Urothelium cell line (cell line): ENCODE measurements around the gene GSC2.

Source experiments
- DNase-seq: peaks from one replicate; pipeline ENCODE4 v3.0.0; 2011; ENCODE audit warnings: low spot score, mixed read lengths
- FAIRE-seq: peaks from 2 replicates; lab custom pipeline; 2011; peaks lifted over from hg19 to GRCh38; lab: Jason Lieb, UNC

GSC2 gene

DNA sequence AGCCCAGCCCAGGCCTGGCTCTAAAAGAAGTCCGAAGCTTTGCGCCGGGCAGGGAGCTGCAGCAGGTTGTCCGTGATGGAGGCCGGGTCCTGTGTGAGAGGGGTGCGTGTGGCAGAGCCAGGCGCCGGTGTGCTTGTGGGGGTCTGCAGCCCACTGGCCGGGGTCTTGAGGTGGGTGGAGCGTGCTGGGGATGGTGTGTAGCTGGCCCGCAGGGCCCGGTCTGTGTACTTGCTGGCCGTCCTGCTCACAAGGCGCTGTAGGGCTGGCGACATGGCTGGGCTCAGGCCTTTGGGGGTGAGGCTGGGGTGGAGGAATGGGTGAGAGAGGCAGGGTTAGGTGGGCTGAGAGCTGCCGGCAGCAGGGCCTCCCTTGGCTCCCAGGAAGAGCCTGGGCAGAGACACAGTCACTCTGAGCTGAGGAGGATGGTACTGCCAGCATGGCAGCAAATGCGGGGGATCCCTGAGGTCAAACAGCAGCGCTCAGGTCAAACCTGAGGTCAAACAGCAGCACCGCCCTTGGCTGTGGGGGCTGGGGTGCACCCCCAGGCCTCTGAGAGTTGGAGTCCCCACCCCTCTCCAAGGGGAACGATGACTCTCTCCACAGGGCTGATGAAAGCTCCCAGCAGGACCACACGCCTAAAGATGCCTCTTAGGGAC lies 15.8 kb downstream of the GSC2 start:
- FAIRE-seq (no peak), DNase-seq (no peak)

DNA sequence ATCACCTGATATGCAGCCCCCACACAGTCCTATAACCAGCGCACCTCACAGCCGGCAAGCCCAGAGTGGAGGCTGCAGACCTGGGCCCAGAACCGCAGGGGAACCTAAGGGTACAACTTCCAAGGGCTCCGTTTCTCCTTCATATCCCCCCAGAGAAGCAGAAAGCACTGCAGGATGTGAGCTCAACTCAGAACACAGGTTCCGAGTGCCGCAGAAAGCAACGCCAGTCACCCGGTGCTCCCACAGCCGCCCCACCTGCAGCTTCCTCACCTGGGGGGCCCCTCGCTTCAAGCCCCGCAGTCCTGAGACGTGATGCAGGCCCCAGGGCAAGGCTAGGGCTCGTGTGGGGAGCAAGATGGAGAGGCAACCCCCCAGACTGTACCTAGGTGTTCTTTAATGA lies 16.5 kb downstream of the GSC2 start:
- FAIRE-seq (no peak), DNase-seq (no peak)

DNA sequence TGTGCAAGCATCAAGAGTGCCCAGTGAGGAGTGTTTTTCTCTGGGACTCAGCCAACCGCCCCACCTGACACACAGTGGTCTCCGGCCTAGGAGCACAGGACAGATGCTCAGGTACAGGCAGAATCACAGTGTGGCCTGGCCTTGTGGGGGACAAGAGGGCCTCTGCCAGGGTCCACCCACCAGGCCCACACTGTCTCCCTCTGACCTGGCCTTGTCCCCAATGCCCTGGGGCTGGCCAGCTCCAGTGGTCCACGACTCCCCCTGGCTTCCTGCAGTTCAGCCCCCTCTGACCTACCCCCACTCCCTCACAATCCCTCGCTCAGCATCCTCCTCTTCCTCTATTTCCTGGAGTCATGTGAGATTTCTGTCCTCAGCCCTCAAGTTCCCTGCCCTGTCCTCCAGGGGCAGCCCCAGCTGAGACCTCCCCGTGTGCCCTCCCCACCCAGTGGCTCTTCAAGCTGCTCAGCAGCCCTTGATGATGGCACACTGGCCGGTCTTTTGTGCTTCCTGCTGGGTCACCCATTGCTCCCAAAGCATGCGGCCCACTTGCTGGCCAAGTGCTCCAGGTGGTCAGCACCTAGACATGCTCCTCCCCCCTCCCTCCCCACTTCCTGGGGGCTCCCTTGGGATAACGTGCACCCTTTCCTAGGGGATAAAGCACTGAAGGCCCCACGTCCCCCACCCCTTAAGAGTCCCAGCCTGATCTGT lies 17.2 kb downstream of the GSC2 start:
- no peak for FAIRE-seq
- DNase-seq, result no peak

DNA sequence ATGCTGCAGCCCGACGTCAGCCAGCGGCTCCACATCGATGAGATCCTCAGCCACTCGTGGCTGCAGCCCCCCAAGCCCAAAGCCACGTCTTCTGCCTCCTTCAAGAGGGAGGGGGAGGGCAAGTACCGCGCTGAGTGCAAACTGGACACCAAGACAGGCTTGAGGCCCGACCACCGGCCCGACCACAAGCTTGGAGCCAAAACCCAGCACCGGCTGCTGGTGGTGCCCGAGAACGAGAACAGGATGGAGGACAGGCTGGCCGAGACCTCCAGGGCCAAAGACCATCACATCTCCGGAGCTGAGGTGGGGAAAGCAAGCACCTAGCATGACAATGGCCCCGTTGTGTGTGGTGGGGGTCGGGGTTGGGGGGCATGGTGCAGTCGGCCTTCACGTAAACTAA lies 17.9 kb downstream of the GSC2 start:
- FAIRE-seq, result no peak
- no peak for DNase-seq

DNA sequence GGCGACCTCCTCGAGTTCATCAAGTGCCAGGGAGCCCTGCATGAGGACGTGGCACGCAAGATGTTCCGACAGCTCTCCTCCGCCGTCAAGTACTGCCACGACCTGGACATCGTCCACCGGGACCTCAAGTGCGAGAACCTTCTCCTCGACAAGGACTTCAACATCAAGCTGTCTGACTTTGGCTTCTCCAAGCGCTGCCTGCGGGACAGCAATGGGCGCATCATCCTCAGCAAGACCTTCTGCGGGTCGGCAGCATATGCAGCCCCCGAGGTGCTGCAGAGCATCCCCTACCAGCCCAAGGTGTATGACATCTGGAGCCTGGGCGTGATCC lies 18.4 kb downstream of the GSC2 start:
- FAIRE-seq, result no peak
- DNase-seq, result no peak

DNA sequence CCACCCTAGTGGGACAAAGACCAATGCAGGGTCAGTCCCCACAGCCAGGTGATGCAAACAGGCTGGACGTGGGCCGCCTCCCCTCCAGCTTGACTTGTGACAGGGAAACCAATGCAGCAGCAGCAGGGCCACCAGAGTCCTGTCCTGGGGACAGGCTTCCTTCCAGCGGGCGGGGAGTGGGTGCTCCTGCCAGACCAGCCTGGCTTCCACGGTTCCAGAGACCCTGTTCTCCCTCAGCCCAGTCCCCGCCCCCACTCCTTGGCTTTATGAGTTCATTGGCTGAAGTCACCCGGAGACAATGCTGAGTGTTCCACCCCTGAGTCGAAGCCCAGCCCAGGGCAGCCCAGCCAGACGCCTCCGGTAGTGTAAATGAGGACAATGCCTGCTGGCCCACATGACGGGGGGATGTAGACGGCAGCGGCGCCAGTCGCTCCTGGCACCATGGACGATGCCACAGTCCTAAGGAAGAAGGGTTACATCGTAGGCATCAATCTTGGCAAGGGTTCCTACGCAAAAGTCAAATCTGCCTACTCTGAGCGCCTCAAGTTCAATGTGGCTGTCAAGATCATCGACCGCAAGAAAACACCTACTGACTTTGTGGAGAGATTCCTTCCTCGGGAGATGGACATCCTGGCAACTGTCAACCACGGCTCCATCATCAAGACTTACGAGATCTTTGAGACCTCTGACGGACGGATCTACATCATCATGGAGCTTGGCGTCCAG lies 19.0 kb downstream of the GSC2 start, which contains the start of gene TSSK2:
Gene TSSK2, plus strand, starts transcription at position 350 of the 726 bp plus-strand sequence. Its CDS starts 92 bp downstream, at position 442.
- no peak for DNase-seq
- FAIRE-seq, result no peak

DNA sequence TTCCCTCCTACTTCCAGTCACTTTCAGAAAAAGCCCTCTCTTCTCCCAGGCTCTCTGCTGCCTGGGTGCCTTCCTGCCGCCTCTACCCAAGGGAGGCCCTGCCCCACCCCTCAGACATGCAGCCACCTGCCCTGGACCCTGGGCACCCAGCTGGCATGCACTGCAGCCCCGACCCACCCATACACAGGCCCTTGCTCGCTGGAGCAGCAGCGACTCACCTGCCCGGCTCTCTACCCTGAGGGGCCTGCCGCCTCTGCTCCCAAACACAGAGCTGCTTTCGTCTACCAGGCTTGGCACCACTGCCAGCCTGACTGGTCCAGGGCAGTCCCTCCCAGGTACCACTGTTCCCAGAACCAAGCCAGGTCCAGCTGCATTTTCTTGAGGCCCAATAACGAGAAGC lies 20.2 kb downstream of the GSC2 start:
- no peak for FAIRE-seq
- no peak for DNase-seq

DNA sequence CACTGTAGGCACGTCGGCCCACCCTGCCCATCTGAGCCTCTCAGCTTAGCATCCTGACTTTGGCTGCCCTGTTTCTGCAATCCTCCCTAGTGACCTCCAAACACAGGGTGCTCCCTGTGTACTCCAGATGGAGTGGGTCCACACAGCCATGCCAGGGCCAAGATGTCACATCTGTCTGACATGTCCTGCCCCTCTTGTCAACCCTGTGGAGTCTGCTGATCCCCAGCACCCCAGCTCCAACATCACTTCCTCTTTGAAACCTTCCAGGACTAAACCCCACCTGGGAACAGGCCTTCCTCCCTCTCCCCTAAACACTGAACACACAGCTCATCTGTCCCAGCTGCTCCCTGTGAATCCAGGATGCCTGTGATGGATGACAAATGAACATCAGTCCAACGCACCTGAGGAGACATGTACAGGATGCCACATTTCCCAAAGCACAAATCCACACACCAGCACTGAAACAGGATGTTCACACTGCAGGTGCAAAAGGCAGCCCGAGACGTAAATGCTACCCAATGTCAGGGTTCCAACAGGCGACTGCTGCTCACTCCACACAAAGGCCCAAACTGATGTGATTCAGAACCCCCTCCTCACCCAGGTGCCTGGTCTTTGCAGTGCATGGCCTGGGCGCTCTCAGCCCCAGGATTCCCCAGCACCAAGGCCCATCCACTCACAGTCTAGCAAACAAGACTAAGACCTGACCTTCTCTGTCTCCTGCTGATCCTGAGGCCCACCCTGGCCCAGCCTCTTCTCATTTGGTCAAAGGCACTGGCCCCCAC lies 21.0 kb downstream of the GSC2 start:
- FAIRE-seq (no peak), DNase-seq (no peak)

DNA sequence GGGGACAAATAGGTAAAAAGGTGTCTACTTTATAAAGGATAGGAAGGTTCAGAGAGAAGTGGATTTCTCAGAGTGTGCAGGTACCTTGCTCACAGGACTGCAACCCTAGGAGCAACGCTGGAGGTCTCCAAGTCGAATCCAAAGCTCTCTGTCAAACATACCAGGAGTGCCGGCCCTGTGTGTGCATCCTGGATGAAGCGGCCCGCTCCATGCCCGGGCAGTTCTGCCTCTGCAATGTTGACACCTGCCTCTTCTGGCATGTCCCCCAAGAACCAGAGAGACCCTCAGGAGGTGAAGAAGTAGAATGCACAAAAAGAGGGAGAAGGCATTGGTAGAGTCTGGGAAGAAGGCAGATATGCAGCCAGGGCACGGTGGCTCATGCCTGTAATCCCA lies 22.1 kb downstream of the GSC2 start:
- DNase-seq (no peak), FAIRE-seq (no peak)

DNA sequence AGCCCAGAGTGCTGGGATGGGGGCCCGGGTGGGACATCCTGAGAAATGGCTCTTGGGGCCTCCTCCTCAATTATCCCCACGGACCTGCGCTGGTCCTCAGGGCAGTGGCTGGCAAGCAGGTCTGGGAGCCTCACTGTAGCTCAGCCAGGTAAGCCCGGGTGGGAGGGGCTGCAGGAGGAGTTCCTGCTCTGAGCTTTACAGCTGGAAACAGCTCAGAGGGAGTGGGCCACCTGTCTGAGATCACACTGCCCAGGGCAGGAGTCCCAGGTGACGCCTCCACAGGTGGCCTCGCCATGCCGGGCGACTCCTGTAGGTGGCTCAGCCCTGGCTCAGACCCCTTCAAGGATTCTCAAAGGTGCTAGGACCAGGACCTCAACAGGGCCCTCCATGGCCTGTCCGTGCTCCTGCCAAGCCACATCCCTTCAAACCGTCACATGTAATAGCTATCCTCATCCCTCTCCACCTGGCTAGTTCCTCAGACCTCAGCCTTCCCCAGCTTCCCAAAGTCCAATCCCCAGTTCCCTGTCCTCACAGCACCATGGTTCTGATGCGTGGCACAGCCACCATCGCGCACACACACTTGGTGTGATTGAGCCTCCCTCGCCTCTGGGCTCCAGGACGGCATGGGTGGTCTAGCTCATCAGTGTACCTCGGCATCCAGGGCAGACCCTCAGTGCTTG lies 22.6 kb downstream of the GSC2 start:
- no peak for DNase-seq
- no peak for FAIRE-seq

DNA sequence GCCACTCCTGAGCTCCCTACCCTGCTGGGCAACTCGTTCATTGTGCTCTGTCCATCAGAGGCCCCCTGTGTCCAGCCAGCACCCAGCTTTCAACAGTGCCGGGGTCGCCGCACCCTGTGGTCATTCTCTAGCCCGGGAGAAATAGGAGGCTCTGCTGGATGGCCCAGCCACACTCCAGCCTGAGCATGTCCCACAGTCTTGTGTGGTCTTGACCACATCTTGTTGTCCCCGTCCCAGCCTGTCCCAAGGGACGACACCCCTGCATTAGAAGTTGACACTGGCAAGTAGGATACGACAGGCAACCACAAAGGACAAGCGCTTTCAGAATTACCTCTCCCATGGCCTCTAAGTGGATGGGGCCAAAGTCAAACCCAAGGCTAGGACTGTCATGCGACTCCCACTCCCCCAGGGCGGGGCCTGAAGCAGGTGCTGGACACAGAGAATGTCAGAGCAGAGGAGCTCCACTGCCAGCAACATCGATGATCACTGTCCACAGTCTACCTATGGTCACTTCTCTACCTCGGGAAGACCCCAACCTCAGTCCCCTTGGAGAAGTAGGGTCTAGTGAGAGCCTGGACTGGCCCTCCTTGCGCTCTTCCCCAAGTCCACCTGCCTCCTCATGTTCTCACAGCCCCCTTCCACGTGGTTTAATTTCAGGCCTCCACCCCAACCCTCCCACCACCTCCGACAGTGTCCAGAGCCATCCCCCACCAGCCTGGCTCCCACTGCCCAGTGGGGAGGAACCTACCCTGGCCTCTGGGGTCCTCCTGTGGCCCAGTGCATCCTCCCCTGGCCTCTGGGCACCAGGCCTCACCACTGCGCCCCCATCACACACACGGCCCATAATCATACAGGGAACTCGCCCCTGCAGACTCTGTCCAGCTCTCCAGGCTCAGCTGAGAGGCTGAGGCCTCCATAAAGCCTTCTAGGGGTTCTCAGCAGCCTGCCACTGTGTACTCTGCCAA lies 23.5 kb downstream of the GSC2 start:
- FAIRE-seq (no peak), DNase-seq (no peak)

DNA sequence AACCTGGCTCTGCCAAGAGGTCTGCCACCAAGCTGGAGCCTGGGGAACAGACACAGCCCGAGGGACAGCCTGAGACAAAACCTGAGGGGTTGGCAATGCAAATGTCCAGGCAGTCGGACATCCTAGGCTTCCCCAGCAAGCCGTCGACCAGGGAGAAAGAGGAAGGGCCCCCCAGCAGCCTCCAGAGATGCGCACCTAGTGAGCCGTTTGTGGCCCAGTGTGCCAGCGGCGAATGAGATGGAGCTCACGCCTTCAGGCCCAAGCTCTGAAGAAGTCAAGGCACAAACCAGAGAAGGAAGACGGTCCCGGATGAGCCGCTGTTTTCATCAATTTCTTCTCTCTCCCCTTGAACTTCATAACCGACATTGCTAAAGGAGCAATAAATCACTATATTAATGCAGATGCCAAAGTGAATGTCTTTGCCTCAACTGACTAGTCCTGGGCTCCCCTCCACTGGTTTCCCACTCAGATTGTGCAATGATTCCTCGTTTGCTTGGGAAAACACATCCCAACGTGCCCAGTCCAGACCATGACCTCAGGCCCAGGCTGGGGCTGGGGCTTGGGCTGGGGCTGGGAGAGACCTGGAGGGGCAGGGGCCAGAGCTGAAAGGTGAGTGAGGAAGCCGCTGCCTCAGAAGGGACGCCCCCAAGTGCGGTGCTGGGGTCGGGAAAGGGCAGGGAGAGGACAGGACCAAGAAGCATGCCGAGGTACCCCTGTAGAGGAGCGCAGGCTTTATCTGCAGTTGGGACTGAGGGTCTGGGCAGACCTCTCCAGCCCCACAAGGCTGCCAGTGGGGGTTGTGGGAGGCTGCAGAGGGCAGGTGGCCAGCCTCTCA lies 24.4 kb downstream of the GSC2 start:
- DNase-seq (no peak), FAIRE-seq (no peak)

DNA sequence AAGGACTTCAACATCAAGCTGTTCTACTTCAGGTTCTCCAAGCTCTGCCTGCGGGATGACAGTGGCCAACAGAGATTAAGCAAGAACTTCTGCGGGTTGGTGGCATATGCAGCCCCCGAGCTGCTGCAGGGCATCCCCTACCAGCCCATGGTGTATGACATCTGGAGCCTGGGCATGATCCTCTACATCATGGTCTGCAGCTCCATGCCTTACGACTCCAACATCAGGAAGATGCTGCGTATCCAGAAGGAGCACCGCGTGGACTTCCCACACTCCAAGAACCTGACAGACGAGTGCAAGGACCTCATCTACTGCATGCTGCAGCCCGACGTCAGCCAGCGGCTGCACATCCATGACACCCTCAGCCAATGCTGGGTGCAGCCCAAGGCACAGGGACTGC lies 25.1 kb downstream of the GSC2 start:
- FAIRE-seq, result no peak
- no peak for DNase-seq

DNA sequence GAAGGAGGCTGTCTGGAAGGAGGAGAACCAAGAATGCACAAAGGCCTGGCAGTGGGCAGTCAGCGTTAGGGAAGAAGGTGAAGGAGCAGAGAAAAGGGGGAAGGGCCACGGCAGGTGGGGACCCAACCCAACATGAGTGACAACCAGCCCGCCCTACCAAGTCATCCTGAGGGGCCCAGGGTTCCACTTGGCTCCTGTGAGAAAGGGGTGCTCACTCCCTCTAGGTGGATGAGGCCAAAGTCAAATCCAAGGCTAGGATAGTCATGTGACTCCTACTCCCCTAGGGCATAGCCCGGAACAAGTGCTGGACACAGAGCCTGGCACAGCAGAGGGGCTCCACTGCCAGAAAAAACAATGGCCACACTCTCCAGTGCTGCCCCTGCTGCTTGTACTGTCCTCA lies 25.7 kb downstream of the GSC2 start:
- FAIRE-seq (no peak), DNase-seq (no peak)

DNA sequence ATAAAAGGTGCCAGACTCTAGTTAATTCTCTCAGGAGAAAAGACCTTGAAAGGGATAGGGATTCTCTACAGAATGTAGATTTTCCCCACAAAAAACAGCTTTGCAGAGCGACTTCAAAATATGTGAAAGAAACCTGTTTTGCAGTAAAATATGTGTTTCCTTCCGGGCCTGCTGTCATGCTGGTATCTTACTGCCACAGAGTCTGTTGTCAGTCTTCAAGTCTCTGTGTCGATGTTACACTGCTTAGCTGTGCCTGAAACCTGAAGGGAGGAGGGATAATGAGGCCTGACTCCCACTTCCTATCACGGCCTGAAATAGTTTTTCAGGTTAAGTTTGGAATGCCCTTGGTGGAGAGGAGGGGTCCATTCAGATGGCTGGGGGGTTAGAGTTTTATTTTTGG lies 26.2 kb downstream of the GSC2 start:
- FAIRE-seq, result no peak
- no peak for DNase-seq

DNA sequence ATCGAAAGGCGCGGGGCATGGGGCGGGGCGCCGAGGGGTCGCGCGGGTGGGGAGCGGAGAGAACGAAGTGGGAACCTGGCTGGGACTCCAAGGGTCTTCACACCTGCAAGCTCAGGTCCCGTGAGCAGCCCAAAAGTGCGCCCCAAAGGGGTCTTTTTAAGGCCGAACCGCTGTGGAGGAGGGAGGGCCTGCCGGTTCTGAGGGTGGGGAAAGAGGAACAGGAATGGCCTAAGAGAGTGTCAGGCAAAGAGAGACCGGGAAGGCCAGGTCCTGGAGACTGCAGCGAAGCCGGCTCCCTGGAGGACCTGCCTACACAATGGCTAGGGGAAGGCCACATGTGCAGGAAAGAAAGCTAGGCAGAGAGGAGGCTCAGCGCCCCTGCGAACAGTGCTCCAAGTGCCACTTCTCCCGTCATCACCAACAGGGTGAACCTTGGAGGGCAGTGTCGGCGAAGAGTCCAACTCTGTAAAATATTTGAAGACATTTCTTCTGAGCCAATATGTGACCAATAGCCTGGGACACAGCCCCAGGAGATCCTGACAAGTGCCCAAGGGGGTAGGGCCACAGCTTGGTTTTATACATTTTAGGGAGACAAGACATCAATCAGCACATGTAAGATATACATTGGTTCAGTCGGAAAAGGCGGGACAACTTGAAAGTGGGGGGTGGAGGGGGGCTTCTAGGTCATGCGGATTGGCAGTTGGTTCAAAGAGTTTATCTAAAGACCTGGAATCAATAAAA lies 27.2 kb downstream of the GSC2 start:
- DNase-seq (peak; percentile 13), FAIRE-seq (no peak)

DNA sequence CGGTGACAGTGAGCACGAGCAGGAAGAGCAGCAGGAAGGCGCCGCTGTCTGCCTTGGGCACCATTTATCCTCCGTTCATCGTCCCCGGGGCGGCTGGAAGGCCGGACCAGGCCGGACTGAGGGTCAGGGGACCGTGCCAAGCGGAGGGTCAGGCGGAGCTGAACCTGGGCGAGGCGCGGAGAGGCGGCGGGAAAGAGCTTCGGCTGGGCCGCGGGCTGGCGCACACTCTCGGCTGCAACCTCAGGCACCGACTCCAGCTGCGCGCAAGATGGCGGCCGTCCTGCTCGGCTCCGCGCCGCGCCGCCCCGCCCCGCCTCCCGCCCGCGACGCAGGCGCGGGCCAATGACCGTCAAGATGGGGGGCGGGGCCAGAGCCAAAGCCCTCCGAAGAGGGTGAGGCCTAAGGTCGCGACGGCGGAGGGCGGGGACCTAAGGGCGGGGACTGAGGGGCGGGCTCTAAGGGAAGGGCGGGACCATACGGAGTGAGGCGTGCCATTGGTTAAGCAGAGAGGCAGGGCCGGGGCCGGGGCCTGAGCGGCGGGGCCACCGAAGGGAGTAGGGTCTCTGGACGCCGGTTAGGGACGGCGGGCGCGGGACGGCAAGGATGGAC lies 27.8 kb downstream of the GSC2 start, which contains the start of gene DGCR2:
Gene DGCR2, minus strand, starts transcription at position 270 of the 609 bp plus-strand sequence. Its CDS starts 206 bp downstream, at position 64.
- FAIRE-seq, result peak; percentile 63
- peak; percentile 97 for DNase-seq
